Endothelial cell of umbilical vein (primary cell): ENCODE measurements around the gene NRBF2. TPM values are rescaled to one million over a fixed set of nuclear protein-coding genes. Genes with fewer than 3 reads are reported as not detected.

Experiments used
- BruUV-seq: library from RNA; stranded (reverse); fragments of 400-500 nt; replicated peaks from 2 replicates; lab custom pipeline; 2021; lab: Mats Ljungman, UMichigan
- CTCF ChIA-PET: fragments of 300-600, 350-600 bp; sonication (Branson Sonifier 250); formaldehyde crosslinking; loops from one replicate; lab custom pipeline; 2021; ENCODE audit warnings: antibody characterized with exemption, inconsistent platforms; lab: Charles Lee
- POLR2A ChIA-PET: fragments of 300-600, 350-600 bp; sonication (Branson Sonifier 250); formaldehyde crosslinking; loops from one replicate; lab custom pipeline; 2021; ENCODE audit warnings: antibody characterized with exemption, inconsistent platforms; lab: Charles Lee
- DNase-seq: peaks from one replicate; pipeline ENCODE4 v3.0.0-alpha.2; 2011; ENCODE audit warnings: low read depth, low spot score
- FAIRE-seq: peaks from 2 replicates; lab custom pipeline; 2011; peaks lifted over from hg19 to GRCh38; lab: Jason Lieb, UNC
- H2AFZ ChIP-seq: 2 replicates; pipeline ENCODE4 v1.6.0; 2012; ENCODE audit warnings: low read depth, low read length, control low read depth, inconsistent platforms
- H3K27ac ChIP-seq: 2 replicates; pipeline ENCODE4 v1.5.1; 2011; ENCODE audit warnings: low read depth, mild to moderate bottlenecking, control low read depth, low read length, moderate library complexity; ENCODE audit not compliant: insufficient read depth
- H3K27me3 ChIP-seq, 2 experiments: 2 replicates each; pipeline versions ENCODE4 v1.6.0 to v1.6.1; 2011; ENCODE audit warnings: low read length in 2 of 2, mixed read lengths in 1 of 2; ENCODE audit not compliant: control insufficient read depth in 2 of 2, insufficient read depth in 2 of 2
- H3K36me3 ChIP-seq, 2 experiments: 2 replicates in 1 of 2; 3 replicates in 1 of 2; pipeline ENCODE4 v1.5.1; 2011; ENCODE audit warnings: low read length in 2 of 2, mild to moderate bottlenecking in 1 of 2, moderate library complexity in 1 of 2; ENCODE audit not compliant: control insufficient read depth in 2 of 2, insufficient read depth in 2 of 2; ENCODE audit errors: extremely low read depth in 1 of 2
- H3K4me1 ChIP-seq: 3 replicates; pipeline ENCODE4 v1.5.1; 2011; ENCODE audit warnings: mild to moderate bottlenecking, low read length; ENCODE audit not compliant: control insufficient read depth, insufficient read depth; ENCODE audit errors: extremely low read depth
- H3K4me2 ChIP-seq: 2 replicates; pipeline ENCODE4 v1.6.1; 2011; ENCODE audit warnings: low read length, control low read depth, mixed read lengths; ENCODE audit not compliant: insufficient read depth
- H3K4me3 ChIP-seq, 3 experiments: fragments of 200-600 bp in 1 of 3; sonication (generic), shearing (Covaris generic) in 1 of 3; replicated peaks in 1 of 3; 2 replicates each; pipeline ENCODE4 v1.5.1; 2011 to 2016; ENCODE audit warnings: control low read depth in 3 of 3, low read length in 3 of 3, mild to moderate bottlenecking in 2 of 3, inconsistent platforms in 1 of 3, low read depth in 1 of 3, moderate library complexity in 1 of 3; ENCODE audit not compliant: insufficient read depth in 1 of 3
- H3K79me2 ChIP-seq: 2 replicates; pipeline ENCODE4 v1.6.0; 2012; ENCODE audit warnings: low read length, inconsistent platforms; ENCODE audit not compliant: control insufficient read depth, insufficient read depth
- H3K9ac ChIP-seq: replicated peaks from 2 replicates; pipeline ENCODE3; 2011; ENCODE audit warnings: low read length, control low read depth; ENCODE audit not compliant: insufficient read depth; ENCODE audit errors: extremely low read depth
- H3K9me1 ChIP-seq: replicated peaks from 3 replicates; pipeline ENCODE4 v1.6.0; 2011; ENCODE audit warnings: mild to moderate bottlenecking, low read length; ENCODE audit not compliant: control insufficient read depth, insufficient read depth; ENCODE audit errors: extremely low read depth
- H3K9me3 ChIP-seq: replicated peaks from 2 replicates; pipeline ENCODE4 v1.5.1; 2012; ENCODE audit warnings: low read length, inconsistent platforms; ENCODE audit not compliant: control insufficient read depth, insufficient read depth
- H4K20me1 ChIP-seq: replicated peaks from 2 replicates; pipeline ENCODE3; 2011; ENCODE audit warnings: mild to moderate bottlenecking, low read length; ENCODE audit not compliant: control insufficient read depth, insufficient read depth; ENCODE audit errors: extremely low read depth
- CTCF ChIP-seq, 2 donors: IDR thresholded peaks; 1 replicate in 1 of 2; 2 replicates in 1 of 2; pipeline ENCODE4 v1.5.1; 2011; ENCODE audit warnings: low read length in 2 of 2, mild to moderate bottlenecking in 2 of 2, moderate library complexity in 2 of 2, control low read depth in 1 of 2, inconsistent platforms in 1 of 2, low read depth in 1 of 2; ENCODE audit not compliant: insufficient read depth in 1 of 2; ENCODE audit errors: extremely low read depth in 1 of 2
- EZH2 ChIP-seq: IDR thresholded peaks from 2 replicates; pipeline ENCODE4 v1.6.1; 2012; ENCODE audit warnings: borderline replicate concordance, low read depth, mild to moderate bottlenecking, moderate library complexity, low read length, inconsistent platforms; ENCODE audit not compliant: severe bottlenecking
- FOS ChIP-seq: IDR thresholded peaks from 2 replicates; pipeline ENCODE4 v1.6.1; 2011; ENCODE audit warnings: mild to moderate bottlenecking, low read length, moderate library complexity, borderline replicate concordance; ENCODE audit not compliant: insufficient read depth
- GATA2 ChIP-seq: IDR thresholded peaks from 2 replicates; pipeline ENCODE4 v1.7.0; 2011; ENCODE audit warnings: low read depth, mild to moderate bottlenecking, moderate library complexity, mixed read lengths, low read length; ENCODE audit not compliant: insufficient read length, insufficient read depth
- JUN ChIP-seq: IDR thresholded peaks from 2 replicates; pipeline ENCODE4 v1.6.1; 2011; ENCODE audit warnings: borderline replicate concordance, low read depth; ENCODE audit not compliant: insufficient read length, insufficient read depth
- MAX ChIP-seq: IDR thresholded peaks from 2 replicates; pipeline ENCODE4 v1.6.1; 2011; ENCODE audit not compliant: insufficient read depth, insufficient read length
- MYC ChIP-seq: IDR thresholded peaks from one replicate; pipeline ENCODE4 v1.6.1; 2011; ENCODE audit warnings: mild to moderate bottlenecking, low read depth, low read length
- POLR2A ChIP-seq: IDR thresholded peaks from 2 replicates; pipeline ENCODE4 v1.6.1; 2012; ENCODE audit warnings: low read depth, mild to moderate bottlenecking, control low read depth, low read length
- POLR2AphosphoS5 ChIP-seq: IDR thresholded peaks from 2 replicates; pipeline ENCODE4 v1.6.1; 2012; ENCODE audit warnings: low read depth, mild to moderate bottlenecking, control low read depth, low read length, moderate library complexity; ENCODE audit not compliant: insufficient read depth
- dilution Hi-C: fragments of 300-500 bp; cut with MboI; formaldehyde crosslinking; loops from one replicate; pipeline ENCODE4 v1.15.0; 2019; ENCODE audit warnings: low sequenced_read_pairs; ENCODE audit not compliant: extremely low pct_ligation_motif_present
- intact Hi-C: fragments of 100-400 bp; cut with micrococcal nuclease; formaldehyde crosslinking; loops from one replicate; pipeline ENCODE4 v1.10.0; 2022
- polyA plus RNA-seq, 4 experiments: library from polyadenylated mRNA; depleted of rRNA in 3 of 4; stranded (reverse) in 3 of 4; unstranded in 1 of 4; fragments of >200 nt; gene quantifications; 2 replicates each; pipeline versions ENCODE4 v1.2.1 to v1.2.3, GENCODE V29; 2011 to 2012; ENCODE audit warnings: missing spikeins in 1 of 4
- total RNA-seq: library from RNA; stranded (reverse); gene quantifications from 2 replicates; pipeline ENCODE4 v1.2.3, GENCODE V29; 2021

The NRBF2 gene
- total and polyA plus RNA-seq, 2 donors (not counting 3 experiments of a cell fraction or from before 2014, with no cell fraction given), result 7.6 to 17.7 TPM

GRCh38 chr10:63171255-63171855 is 38.2 kb downstream of the NRBF2 start:
- Histone ChIP-seq H3K27me3 (no peaks in the 10 kb centered on the region), H3K9me3 (no peaks in the 10 kb centered on the region), H3K4me1 (no peaks in the 10 kb centered on the region), H3K4me2 (no peak overlapping the region), H3K79me2 (peaks cover 1% of the 10 kb centered on the region), H3K27ac (no peak overlapping the region), H3K4me3 (no peak overlapping the region), H2AFZ (no peak overlapping the region), H3K36me3 (peaks cover 7 to 32% of the 10 kb centered on the region in 2 experiments), H4K20me1 (no peaks in the 10 kb centered on the region), H3K9ac (no peak overlapping the region), H3K9me1 (no peaks in the 10 kb centered on the region)
- DNase-seq, result no peak
- BruUV-seq, result no TSS peak
- ChIA-PET POLR2A (no interaction called here), CTCF (interaction anchor here (0.9 to 1.6 kb wide), 3 partner anchors 463 to 549 kb away, joined by 3 to 5 read pairs (median 5); no protein-coding TSS in a partner anchor)
- TF ChIP-seq GATA2 (no peak), MAX (no peak), CTCF (IDR thresholded peaks at IDR 0.05; ENCODE audit: extremely low read depth in 1 of 2, insufficient read depth in 1 of 2, low read depth in 1 of 2, low read length in 2 of 2) (no peak), POLR2AphosphoS5 (no peak), MYC (no peak), FOS (no peak), JUN (no peak), EZH2 (no peak), POLR2A (no peak)
- intact Hi-C loops (no loop called here), dilution Hi-C loops (no loop called here)
- no peak for FAIRE-seq
